Loucy (cell line): ENCODE results near the gene SERPINB6.

ENCODE experiments used
- H2AFZ ChIP-seq: fragments of 200-600 bp; sonication (generic); 2 replicates; pipeline ENCODE4 v1.6.0; 2016; ENCODE audit warnings: antibody characterized with exemption, mild to moderate bottlenecking, low read length, moderate library complexity
- H3F3A ChIP-seq: fragments of 200-600 bp; 2 replicates; pipeline ENCODE4 v1.6.0; 2016; ENCODE audit warnings: antibody characterized with exemption, low read depth, mild to moderate bottlenecking
- H3K27me3 ChIP-seq: fragments of 200-600 bp; sonication (generic); 2 replicates; pipeline ENCODE4 v1.6.1; 2014; ENCODE audit warnings: low read length, mild to moderate bottlenecking; ENCODE audit not compliant: insufficient read depth, poor library complexity, severe bottlenecking
- H3K36me3 ChIP-seq: fragments of 200-600 bp; sonication (generic); 2 replicates; pipeline ENCODE4 v1.6.1; 2016; ENCODE audit warnings: low read length; ENCODE audit not compliant: insufficient read depth
- H3K4me1 ChIP-seq: fragments of 200-600 bp; sonication (generic); 2 replicates; pipeline ENCODE4 v1.5.1; 2014; ENCODE audit warnings: low read length, mild to moderate bottlenecking; ENCODE audit not compliant: insufficient read depth, poor library complexity, severe bottlenecking
- H3K4me2 ChIP-seq: fragments of 200-600 bp; sonication (generic); 2 replicates; pipeline ENCODE4 v1.6.0; 2014; ENCODE audit warnings: antibody characterized with exemption, low read length, low read depth, mild to moderate bottlenecking; ENCODE audit not compliant: poor library complexity, severe bottlenecking
- H3K4me3 ChIP-seq: fragments of 200-600 bp; sonication (generic); 2 replicates; pipeline ENCODE4 v1.5.1; 2014; ENCODE audit warnings: low read length, mild to moderate bottlenecking, mixed read lengths; ENCODE audit not compliant: poor library complexity, severe bottlenecking
- H3K79me2 ChIP-seq: fragments of 200-600 bp; sonication (generic); 2 replicates; pipeline ENCODE4 v1.6.1; 2014; ENCODE audit warnings: low read length; ENCODE audit not compliant: insufficient read depth
- H3K9ac ChIP-seq: fragments of 200-600 bp; sonication (generic); 2 replicates; pipeline ENCODE4 v1.6.0; 2014; ENCODE audit warnings: mild to moderate bottlenecking, low read depth, low read length, moderate library complexity; ENCODE audit not compliant: poor library complexity, severe bottlenecking
- H3K9me2 ChIP-seq: fragments of 200-600 bp; sonication (generic); replicated peaks from 2 replicates; pipeline ENCODE4 v1.6.1; 2016; ENCODE audit warnings: low read depth, low read length, mixed read lengths
- H3K9me3 ChIP-seq: fragments of 200-600 bp; sonication (generic); 2 replicates; pipeline ENCODE4 v1.6.1; 2014; ENCODE audit warnings: mild to moderate bottlenecking, antibody characterized with exemption, low read length, low read depth; ENCODE audit not compliant: insufficient read depth
- H4K20me1 ChIP-seq: fragments of 200-600 bp; sonication (generic); 2 replicates; pipeline ENCODE4 v1.6.0; 2014; ENCODE audit warnings: antibody characterized with exemption, low read length, mild to moderate bottlenecking; ENCODE audit not compliant: insufficient read depth, poor library complexity, severe bottlenecking
- CTCF ChIP-seq: fragments of 200-600 bp; sonication (generic); conservative IDR thresholded peaks from 2 replicates; pipeline ENCODE4 v1.5.1; 2014; ENCODE audit warnings: mild to moderate bottlenecking, antibody characterized with exemption, low read length
- EZH2phosphoT487 ChIP-seq: fragments of 200-600 bp; IDR thresholded peaks from 2 replicates; pipeline ENCODE4 v1.6.1; 2018; ENCODE audit warnings: antibody characterized with exemption, mild to moderate bottlenecking, moderate library complexity, borderline replicate concordance

SERPINB6 gene

DNA sequence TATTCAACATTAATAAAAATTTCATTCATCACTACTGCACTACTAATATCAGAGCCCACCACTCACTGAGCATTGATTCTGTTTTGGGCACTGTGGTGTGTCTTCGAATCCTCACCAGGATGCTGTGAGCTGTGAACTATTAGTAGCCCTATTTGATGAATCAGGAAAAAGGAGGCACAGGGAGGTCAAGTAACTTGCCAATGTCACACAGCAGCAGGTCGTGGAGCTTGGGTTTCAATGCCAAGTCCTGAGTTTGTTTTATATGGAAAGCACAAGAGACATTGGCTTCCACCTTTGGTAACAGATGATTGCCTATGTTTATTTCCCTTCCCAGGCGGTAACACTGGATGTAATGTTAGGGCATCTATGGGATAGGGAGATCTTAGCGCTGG, 43.3 kb upstream of the SERPINB6 start:
- no peaks in the 10 kb centered on the region for H3K36me3 ChIP-seq
- H3K9me2 ChIP-seq = no peaks in the 10 kb centered on the region
- peaks cover 18% of the 10 kb centered on the region; the same call in 1 of the 2 replicates for H3K9me3 ChIP-seq
- H4K20me1 ChIP-seq = no peaks in the 10 kb centered on the region
- no peak overlapping the region for H3K9ac ChIP-seq
- no peak for TF ChIP-seq EZH2phosphoT487
- TF ChIP-seq CTCF = no peak
- H3K79me2 ChIP-seq = peaks cover 3% of the 10 kb centered on the region; the same call in 1 of the 2 replicates
- no peak overlapping the region for H3K4me3 ChIP-seq
- peaks cover 24% of the 10 kb centered on the region for H3K4me1 ChIP-seq
- H3F3A ChIP-seq = peaks cover 14% of the 10 kb centered on the region
- H3K4me2 ChIP-seq = no peak overlapping the region
- no peak overlapping the region for H2AFZ ChIP-seq
- H3K27me3 ChIP-seq = no peaks in the 10 kb centered on the region

GRCh38 chr6:3013901-3014674, 42.7 kb upstream of the SERPINB6 start:
- Histone ChIP-seq H3K9ac (no peak overlapping the region), H3K4me1 (peaks cover 18% of the 10 kb centered on the region), H3K4me2 (peak overlapping the region; percentile 16), H3K4me3 (no peak overlapping the region), H3F3A (peaks cover 8% of the 10 kb centered on the region), H4K20me1 (no peaks in the 10 kb centered on the region), H3K79me2 (no peaks in the 10 kb centered on the region), H3K9me2 (no peaks in the 10 kb centered on the region), H3K36me3 (no peaks in the 10 kb centered on the region), H2AFZ (no peak overlapping the region), H3K9me3 (peaks cover 18% of the 10 kb centered on the region; the same call in 1 of the 2 replicates), H3K27me3 (no peaks in the 10 kb centered on the region)
- TF ChIP-seq CTCF = no peak
- TF ChIP-seq EZH2phosphoT487 = no peak

- Histone ChIP-seq H4K20me1 (no peaks in the 10 kb centered on the region), H3K27me3 (no peaks in the 10 kb centered on the region), H3K36me3 (no peaks in the 10 kb centered on the region), H3K4me3 (no peak overlapping the region), H3K79me2 (no peaks in the 10 kb centered on the region), H3K9me3 (peaks cover 18% of the 10 kb centered on the region; the same call in 1 of the 2 replicates), H3F3A (peaks cover 2% of the 10 kb centered on the region; the same call in 1 of the 2 replicates), H3K4me2 (peak overlapping the region; percentile 16), H3K4me1 (peaks cover 12% of the 10 kb centered on the region), H3K9ac (no peak overlapping the region), H2AFZ (no peak overlapping the region), H3K9me2 (no peaks in the 10 kb centered on the region)
- no peak for TF ChIP-seq CTCF
- no peak for TF ChIP-seq EZH2phosphoT487
These were observed 42.1 kb upstream of the SERPINB6 start for GRCh38 chr6:3013486-3013885.
